NCI-H526 treated with DMSO at 0.1 percent for 48 hours (cell line): ENCODE data around the gene DKC1.

Source experiments
- DNase-seq: peaks from one replicate; lab custom pipeline; 2025; lab: John Stamatoyannopoulos, UW

Gene DKC1

DNA sequence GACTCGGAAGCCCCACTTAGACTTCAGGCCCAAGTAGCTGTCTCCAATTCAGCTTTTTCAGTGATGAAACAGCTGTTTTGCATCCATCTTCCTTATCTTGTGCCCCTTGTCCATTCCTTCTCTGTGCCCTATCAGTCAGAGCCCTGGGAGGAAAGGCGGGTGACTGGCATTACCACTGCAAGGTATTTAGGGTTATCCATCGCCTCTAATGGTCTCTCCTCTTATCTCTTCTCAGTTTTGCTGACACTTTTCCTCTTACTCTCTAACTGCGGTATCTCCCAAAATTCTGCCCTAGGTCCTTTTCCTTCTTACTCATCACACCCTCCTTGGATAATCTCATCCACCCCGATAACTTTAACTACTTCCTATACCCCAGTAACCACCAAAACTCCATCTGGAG, 25.5 kb upstream of the DKC1 start:
- DNase-seq = no peak

DNA sequence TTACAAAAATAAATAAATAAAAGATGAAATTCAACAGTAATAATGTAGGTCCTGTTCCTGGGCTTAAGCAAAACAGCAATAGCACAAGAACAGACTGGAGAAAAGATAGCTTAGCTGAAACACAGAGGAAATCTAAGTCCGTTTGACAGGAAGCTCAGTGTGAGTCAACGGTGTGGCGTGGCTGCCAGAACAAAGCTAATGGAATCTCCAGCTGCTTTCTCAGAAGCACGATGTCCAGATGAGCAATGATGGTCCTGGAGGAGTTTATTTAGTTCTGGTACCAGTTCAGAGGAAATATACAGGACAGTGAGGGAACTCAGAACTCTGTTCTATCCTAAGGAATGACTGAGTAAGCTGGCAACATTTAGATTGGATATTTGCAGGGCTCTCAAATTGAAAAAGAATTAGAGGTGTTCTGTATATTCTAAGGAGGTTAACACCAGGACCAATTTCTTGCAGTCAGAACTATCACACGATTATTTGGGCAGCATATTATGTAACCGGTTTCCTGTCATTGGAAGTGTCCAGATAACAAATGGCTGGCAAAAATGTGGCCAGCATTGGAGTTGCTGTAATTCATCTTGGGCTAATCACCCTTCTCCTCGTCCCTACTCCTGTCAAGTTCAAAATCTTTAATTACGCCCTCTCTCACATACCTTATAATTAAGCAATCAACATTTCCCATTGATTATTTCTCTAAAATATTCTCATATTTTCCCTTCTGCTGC, 24.5 kb upstream of the DKC1 start:
- DNase-seq = no peak

DNA sequence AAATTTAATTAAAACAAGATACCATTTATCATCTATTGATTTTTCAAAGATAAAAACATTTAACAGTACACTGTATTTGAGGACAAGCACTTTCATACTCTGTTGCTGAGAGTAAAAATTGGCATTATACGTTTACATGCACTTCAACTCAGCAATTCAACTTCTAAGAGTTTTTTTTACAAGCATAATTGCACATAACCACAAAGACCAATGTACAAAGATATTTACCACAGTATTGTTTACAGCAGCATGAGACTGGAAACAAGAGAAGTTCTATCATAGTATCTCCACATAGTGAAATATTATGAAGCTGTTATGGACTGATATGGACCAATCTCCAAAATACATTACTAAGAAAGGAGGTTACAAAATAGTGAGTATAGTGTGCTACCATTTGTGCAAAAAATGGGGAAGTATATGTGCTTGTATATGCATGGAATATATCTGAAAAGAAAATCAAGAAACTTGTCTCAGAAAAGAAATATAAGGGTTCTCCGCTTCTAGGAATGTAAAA, 22.7 kb upstream of the DKC1 start:
- DNase-seq = no peak

GRCh38 chrX:154742613-154743012, 20.1 kb upstream of the DKC1 start:
- DNase-seq = no peak

- peak; percentile 54 for DNase-seq
Observed at GRCh38 chrX:154748712-154749339, 13.8 kb upstream of the DKC1 start.

DNA sequence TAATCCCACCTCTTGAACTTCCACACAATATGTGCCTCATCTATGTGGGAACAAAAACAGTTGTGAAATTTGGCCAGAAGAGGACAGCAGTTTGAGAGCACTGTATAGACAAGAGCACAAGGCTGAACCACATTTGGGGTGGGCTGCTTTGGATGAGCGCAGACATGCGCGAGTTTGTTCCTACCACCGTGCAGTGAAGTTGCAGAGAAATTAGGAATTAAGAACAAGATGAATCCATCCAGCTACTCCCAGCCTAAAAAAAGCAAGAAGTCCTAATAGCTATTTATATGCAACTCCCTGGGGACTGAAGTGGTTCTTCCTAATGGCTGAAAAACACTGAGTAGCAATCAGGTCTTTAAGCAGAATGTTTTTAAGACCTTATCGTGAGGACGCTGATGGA, 12.8 kb upstream of the DKC1 start:
- DNase-seq = no peak

DNA sequence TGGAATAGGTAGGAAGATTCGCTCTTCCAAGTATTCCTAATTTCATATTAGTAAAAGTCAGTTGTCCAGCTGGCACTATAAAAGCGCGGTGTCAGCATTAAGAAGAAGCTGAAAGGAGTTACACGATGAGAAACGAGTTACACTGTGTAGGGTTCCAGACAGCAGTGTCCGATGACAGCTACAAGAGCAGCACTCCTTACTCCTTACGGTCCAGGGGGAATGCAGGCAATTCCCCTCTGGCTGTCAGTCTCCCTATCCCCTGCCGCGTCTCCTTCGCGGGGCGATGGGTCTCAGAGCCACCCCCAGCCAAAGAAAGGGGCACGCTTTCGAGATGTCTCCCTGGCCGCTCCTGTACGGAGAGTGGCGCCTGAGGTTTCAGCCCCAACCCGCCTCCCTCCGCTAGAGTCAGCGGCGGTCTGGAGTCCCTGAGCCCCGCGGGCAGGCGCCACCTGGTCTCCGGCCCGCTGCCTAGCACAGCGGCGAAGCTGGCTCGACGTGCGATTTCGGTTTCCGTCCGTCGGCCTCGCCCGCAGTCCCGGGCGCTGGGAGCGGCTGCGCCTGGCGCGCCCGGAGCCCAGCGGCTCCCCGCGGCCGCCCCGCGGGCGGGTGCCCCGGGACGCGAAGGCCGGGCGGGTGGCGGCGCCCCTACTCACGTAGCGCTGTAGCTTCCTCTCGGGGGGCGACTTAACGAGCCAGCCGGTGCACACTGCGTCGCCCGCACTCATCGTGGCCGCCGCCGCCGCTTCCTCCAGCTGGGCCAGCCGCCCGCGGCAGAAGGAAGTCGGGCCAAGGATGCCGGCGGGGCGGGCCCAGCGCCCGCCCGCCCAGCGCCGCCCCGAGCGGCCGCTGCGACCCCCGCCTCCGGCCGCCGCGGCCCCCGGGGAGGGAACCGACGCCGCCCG, 12.1 kb upstream of the DKC1 start, which contains the start of gene GAB3:
Gene GAB3, minus strand, starts transcription at position 777 of the 902 bp plus-strand sequence. Its CDS starts 52 bp downstream, at position 725.
- DNase-seq = peak; percentile 41

GRCh38 chrX:154751203-154751668, 11.4 kb upstream of the DKC1 start:
- DNase-seq = no peak

DNA sequence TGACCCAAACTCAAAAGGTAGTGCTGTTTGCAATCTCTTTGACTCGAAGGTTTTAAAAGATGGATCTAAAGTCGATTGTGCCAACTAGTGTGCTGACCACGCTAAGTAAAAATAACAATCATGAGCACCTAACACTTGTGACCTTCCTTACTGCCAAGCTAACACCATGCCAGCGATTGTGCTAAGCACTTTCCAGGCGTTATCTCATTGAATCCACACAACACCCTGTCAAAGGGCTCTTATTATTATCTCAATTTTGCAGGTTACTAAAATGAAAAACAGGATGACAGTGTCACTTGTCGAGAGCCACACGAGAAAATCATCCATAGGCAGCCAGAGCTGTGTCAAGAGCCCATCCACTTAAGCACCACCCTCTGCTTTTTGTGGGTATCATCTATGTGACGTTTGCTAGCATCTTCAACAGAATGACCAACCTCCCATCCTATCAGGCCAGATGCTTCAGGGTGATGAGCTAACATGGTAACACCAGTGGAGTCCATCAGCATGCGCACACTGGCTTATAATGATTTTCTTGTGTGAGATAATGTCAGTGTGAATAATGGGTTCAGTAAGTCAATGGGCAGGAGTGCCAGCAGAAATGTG, 10.9 kb upstream of the DKC1 start:
- no peak for DNase-seq

- no peak for DNase-seq
Observed at GRCh38 chrX:154758696-154759095, 4.0 kb upstream of the DKC1 start.

- DNase-seq = no peak
Observed at GRCh38 chrX:154761977-154762536, 607 bp upstream of the DKC1 start.

DNA sequence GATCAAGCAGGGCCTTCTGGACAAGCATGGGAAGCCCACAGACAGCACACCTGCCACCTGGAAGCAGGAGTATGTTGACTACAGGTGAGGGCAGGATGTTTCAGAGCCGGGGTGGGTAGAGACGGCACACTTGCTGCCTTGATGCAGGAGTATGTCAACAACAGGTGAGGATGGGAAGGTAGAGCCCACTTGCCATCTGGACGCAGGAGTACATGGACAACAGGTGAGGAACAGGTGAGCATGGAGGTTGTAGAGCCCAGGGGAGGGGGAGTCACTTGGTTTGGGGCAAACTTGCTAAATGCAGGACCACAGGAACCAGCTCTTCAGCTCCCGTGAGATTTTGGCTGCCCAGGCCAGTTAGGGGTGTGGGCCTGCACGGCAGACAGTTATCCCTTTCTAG, 12.0 kb downstream of the DKC1 start:
- DNase-seq = no peak

DNA sequence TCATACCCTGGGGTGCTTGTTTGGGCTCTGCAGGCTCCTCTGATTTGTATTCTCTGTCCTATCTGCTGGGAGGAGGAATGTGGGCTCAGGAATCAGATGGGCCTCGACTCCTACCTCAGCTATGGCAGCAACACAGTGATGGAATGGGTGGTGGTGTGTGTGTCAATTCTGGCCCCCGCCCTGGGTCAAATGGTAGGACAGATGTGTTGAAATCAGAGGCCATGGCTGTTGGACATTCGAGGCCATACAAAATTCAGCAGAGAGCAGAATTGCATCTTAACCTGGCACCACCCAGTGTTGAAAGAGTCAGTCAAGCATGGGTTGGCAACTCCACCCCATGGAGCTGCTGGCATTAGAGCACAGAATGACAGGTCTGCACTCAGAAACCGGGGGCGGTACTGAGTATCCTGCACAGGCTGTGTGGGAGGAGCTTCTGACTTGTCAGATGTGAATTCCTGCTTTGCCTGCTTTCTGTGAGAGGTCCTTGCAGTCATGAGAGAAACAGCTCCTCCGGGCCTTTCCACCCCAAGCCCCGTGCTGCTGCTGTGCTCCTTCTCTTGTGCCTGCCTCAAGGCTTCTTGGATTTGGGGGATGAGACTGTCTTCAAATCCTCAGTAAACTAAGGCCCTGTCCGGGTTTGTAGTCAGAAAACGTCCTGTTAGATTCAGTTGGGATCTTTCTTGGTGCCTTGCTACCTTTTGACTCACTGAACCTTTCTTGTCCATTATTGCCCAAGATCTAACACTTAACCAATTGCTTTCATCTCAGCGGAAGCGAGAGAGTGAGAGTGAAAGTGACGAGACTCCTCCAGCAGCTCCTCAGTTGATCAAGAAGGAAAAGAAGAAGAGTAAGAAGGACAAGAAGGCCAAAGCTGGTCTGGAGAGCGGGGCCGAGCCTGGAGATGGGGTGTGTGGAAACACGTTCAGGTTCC, 13.0 kb downstream of the DKC1 start:
- DNase-seq = no peak

DNA sequence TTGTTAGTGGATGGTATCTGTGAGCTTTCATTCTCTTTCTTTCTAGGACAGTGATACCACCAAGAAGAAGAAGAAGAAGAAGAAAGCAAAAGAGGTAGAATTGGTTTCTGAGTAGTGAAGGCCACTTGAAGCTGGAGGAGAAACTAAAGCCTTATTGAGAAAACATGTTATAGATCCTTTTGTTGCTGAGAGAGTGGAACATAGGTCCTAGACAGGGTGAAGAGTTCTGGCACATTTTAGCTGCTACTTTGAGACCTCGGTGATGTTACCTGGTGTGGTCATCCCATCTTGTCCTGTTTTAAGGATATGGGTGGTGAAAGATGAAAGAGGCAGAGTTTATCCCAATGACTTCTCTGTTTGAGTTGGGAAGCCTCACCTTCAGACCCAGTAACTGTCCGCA, 14.1 kb downstream of the DKC1 start:
- DNase-seq = no peak

- no peak for DNase-seq
Observed at GRCh38 chrX:154779261-154779660, 16.6 kb downstream of the DKC1 start.

GRCh38 chrX:154780968-154781367, 18.3 kb downstream of the DKC1 start:
- no peak for DNase-seq

- DNase-seq = no peak
Observed at GRCh38 chrX:154784149-154784995, 21.7 kb downstream of the DKC1 start.

DNA sequence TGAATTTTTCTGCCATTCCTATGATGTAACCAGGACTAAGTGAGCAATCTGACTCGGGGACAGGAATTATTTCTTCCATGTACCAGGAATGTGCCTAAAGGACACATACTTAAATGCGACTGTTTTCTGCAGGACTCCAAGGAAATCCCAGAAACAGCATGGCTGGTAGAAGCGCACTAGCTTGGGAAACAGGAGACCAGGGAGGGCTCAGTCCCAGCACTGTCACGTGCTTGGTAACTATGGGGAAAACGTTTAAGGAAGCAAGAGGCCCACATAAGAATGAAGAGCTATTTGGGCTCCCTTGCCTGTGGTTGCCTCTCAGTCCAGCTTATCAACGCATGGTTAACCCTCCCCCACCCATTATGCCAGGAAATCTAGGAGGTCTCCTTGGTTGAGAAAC, 23.1 kb downstream of the DKC1 start:
- DNase-seq = no peak

GRCh38 chrX:154791467-154791866, 28.8 kb downstream of the DKC1 start:
- DNase-seq = no peak

GRCh38 chrX:154791939-154792338, 29.3 kb downstream of the DKC1 start:
- DNase-seq = no peak
